ENCODE data around the gene PKN2. TPM values are rescaled to one million over a fixed set of nuclear protein-coding genes. Genes with fewer than 3 reads are reported as not detected.

PKN2 gene
- total and polyA plus RNA-seq, 2 of the 8 experiments (the other 6 are each of a cell fraction or from before 2014, with no cell fraction given) = 7.8 to 32.0 TPM

- 96% methylated on average over 4 of the region's 4 CpGs; no CpG with 5 or more reads in 1 of the 2 experiments for WGBS, 2 experiments (ENCODE audit: extremely low coverage in 1 of 2, insufficient coverage in 1 of 2, insufficient read length in 1 of 2, insufficient replicate concordance in 2 of 2, low coverage in 1 of 2, low lambda C conversion rate in 2 of 2, missing lambda C conversion rate in 1 of 2)
- no peak overlapping the region for H2BK15ac ChIP-seq (ENCODE audit: low read length)
- no peaks in the 10 kb centered on the region for H4K20me1 ChIP-seq (replicated peaks in 1 of 2; ENCODE audit: control insufficient read depth in 1 of 2, insufficient read depth in 2 of 2, low read length in 2 of 2)
- H3K27me3 ChIP-seq (replicated peaks in 1 of 4; ENCODE audit: control insufficient read depth in 3 of 4, extremely low read depth in 1 of 4, insufficient read depth in 3 of 4, low read length in 3 of 4) = no peaks in the 10 kb centered on the region
- no peak overlapping the region for H3K4me2 ChIP-seq (ENCODE audit: insufficient read depth in 1 of 2, low read depth in 2 of 2, low read length in 2 of 2)
- no peak overlapping the region for H4K8ac ChIP-seq (ENCODE audit: extremely low read depth, insufficient read depth, low read length)
- DNase-seq (ENCODE audit: low read depth in 1 of 2, low spot score in 2 of 2) (no peak), FAIRE-seq (no peak)
- TF ChIP-seq FOSL1 (IDR thresholded peaks at IDR 0.05; ENCODE audit: insufficient read depth, low read depth, low read length) (no peak), TAF7 (optimal IDR thresholded peaks at IDR 0.05; ENCODE audit: borderline replicate concordance, low read depth, low read length) (no peak), TAF1 (IDR thresholded peaks at IDR 0.05; ENCODE audit: low read depth, low read length) (no peak), CREB1 (IDR thresholded peaks at IDR 0.05) (no peak), TCF12 (IDR thresholded peaks at IDR 0.05; ENCODE audit: low read depth, low read length) (no peak), CEBPB (IDR thresholded peaks at IDR 0.05; ENCODE audit: low read depth, low read length) (no peak), POLR2A (IDR thresholded peaks at IDR 0.05; ENCODE audit: control extremely low read depth in 1 of 2, low read depth in 2 of 2, low read length in 2 of 2) (no peak), EGR1 (IDR thresholded peaks at IDR 0.05; ENCODE audit: borderline replicate concordance, low read depth, low read length) (no peak)
- TF ChIP-seq, protein P1, sequence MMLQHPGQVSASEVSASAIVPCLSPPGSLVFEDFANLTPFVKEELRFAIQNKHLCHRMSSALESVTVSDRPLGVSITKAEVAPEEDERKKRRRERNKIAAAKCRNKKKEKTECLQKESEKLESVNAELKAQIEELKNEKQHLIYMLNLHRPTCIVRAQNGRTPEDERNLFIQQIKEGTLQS (IDR thresholded peaks at IDR 0.05; ENCODE audit: insufficient read depth, low read depth, low read length) = no peak
- H3K9me3 ChIP-seq (ENCODE audit: insufficient read depth in 2 of 2, low read depth in 1 of 2, low read length in 1 of 2) = no peaks in the 10 kb centered on the region
- no peak overlapping the region for H3K27ac ChIP-seq (ENCODE audit: low read depth, low read length)
- peaks cover 0 to 23% (median 3%) of the 10 kb centered on the region in 4 experiments; a peak in 6 of 8 replicates for H3K36me3 ChIP-seq (ENCODE audit: control insufficient read depth in 2 of 4, insufficient read depth in 4 of 4, low read length in 3 of 4)
- H4K91ac ChIP-seq (replicated peaks; ENCODE audit: insufficient read length, low read length) = no peak overlapping the region
- no peak overlapping the region for H2BK20ac ChIP-seq (ENCODE audit: low read length)
- H3K9ac ChIP-seq (replicated peaks in 1 of 4; ENCODE audit: extremely low read depth in 1 of 4, low read depth in 3 of 4, low read length in 3 of 4) = no peak overlapping the region
- no peak overlapping the region for H3K23ac ChIP-seq (ENCODE audit: insufficient read length)
- H2AFZ ChIP-seq (ENCODE audit: low read length) = no peak overlapping the region
- H3K4me3 ChIP-seq (ENCODE audit: extremely low read depth in 1 of 4, insufficient read depth in 2 of 4, low read depth in 3 of 4, low read length in 4 of 4) = no peak overlapping the region
- H2BK120ac ChIP-seq (replicated peaks; ENCODE audit: low read depth, low read length) = no peak overlapping the region
- peaks cover 2% of the 10 kb centered on the region; the same call in 1 of the 2 replicates for H3K23me2 ChIP-seq (ENCODE audit: low read depth, low read length)
- no peaks in the 10 kb centered on the region for H3K4me1 ChIP-seq (replicated peaks in 1 of 4; ENCODE audit: control insufficient read depth in 3 of 4, insufficient read depth in 4 of 4, low read length in 3 of 4)
- H3K79me1 ChIP-seq (ENCODE audit: low read depth, low read length) = no peaks in the 10 kb centered on the region
- H3K18ac ChIP-seq (ENCODE audit: extremely low read depth, low read length) = no peak overlapping the region
- H3K79me2 ChIP-seq (ENCODE audit: control insufficient read depth in 1 of 2, insufficient read depth in 2 of 2, low read length in 2 of 2) = no peaks in the 10 kb centered on the region
- ChIA-PET POLR2A (ENCODE audit: partially characterized antibody) (no interaction called here), CTCF (ENCODE audit: partially characterized antibody) (interaction anchor here (1.8 kb wide), 1 partner anchor 107 kb away, joined by 3 read pairs; the partner anchor contains the start of gene PKN2)
- H3K4ac ChIP-seq (replicated peaks; ENCODE audit: insufficient read length, low read depth, low read length) = no peak overlapping the region
- H3K14ac ChIP-seq (ENCODE audit: insufficient read length) = no peak overlapping the region
- H2BK5ac ChIP-seq (ENCODE audit: low read depth, low read length) = no peak overlapping the region
- no peak overlapping the region for H4K5ac ChIP-seq (ENCODE audit: insufficient read length, low read depth, low read length)
- H2BK12ac ChIP-seq (ENCODE audit: low read depth, low read length) = no peak overlapping the region
- H2AK5ac ChIP-seq (ENCODE audit: low read depth, low read length) = no peak overlapping the region
- H3K56ac ChIP-seq (replicated peaks; ENCODE audit: insufficient read length, low read depth, low read length) = no peak overlapping the region
Measured at GRCh38 chr1:88791192-88791591, 107.1 kb downstream of the PKN2 start.

Measured in H1 (cell line).